HG03521 (cell line): Measurements from ENCODE around the gene ANXA4.
A peak's percentile ranks its signal among the peaks of the same experiment; 100 is the strongest.
"Not testable (repeated sequence)": the region's sequence is repeated elsewhere in the genome, so short reads cannot be mapped to it uniquely, and the experiment has no call there.

ENCODE experiments used
- ATAC-seq: cut with Tn5 transposase; IDR thresholded peaks from one replicate; pipeline ENCODE4 v1.9.1; 2021; ENCODE audit warnings: mild to moderate bottlenecking, moderate library complexity; ENCODE audit not compliant: unreplicated experiment

The ANXA4 gene

DNA sequence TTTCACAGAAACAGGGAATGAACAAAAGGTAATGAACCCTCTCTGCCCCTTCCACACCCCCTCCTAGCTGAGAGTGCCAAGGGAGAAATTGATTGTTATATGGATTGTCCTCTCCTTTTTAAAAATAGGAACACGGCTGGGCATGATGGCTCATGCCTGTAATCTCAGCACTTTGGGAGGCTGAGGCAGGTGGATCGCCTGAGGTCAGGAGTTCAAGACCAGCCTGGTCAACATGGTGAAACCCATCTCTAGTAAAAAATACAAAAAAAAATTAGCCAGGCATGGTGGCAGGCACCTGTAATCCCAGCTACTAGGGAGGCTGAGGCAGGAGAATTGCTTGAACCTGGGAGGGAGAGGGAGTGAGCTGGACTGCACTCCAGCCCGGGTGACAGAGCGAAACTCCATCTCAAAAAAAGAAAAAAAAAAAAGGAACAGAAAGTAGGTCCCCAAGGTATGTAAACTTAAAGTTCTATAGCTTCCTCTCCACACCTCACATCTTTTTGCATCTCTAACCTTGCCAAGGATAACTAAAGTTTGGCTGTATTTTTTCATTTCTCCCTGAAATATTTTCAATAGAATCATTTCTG, 60.9 kb downstream of the ANXA4 start:
- peak; percentile 46 for ATAC-seq

DNA sequence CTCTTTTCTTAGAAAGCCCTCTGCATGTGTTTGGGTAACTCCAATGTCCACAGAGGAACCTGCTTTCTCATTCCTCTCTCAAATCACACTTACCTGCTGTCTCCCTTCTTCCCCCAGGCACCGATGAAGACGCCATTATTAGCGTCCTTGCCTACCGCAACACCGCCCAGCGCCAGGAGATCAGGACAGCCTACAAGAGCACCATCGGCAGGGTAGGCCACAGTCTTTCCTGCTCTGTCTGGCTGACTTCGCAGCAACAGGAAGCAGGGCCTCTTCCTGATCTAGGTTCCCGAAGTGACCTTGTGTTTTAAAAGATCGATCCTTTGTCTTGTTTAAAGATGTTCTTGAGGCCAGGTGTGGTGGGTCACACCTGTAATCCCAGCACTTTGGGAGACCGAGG, 62.5 kb downstream of the ANXA4 start:
- no peak for ATAC-seq

DNA sequence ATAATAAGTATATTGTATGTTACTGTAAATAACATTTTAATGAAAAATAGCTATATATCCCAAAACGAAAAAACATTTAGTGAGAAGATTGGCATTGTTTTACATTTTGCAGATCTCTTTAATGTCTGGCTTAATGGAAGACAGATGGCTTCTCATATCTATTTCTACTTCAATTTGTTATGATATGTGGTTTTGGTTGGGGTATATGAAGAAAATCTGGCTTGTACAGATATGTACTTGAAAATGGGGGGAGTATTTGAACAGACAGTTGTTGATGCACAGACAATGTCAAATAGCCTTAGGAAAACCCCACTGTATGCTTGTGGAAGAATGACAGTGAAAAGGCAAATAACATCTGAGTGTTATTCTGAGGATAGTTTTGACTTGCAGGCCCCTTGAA, 64.0 kb downstream of the ANXA4 start:
- no peak for ATAC-seq

DNA sequence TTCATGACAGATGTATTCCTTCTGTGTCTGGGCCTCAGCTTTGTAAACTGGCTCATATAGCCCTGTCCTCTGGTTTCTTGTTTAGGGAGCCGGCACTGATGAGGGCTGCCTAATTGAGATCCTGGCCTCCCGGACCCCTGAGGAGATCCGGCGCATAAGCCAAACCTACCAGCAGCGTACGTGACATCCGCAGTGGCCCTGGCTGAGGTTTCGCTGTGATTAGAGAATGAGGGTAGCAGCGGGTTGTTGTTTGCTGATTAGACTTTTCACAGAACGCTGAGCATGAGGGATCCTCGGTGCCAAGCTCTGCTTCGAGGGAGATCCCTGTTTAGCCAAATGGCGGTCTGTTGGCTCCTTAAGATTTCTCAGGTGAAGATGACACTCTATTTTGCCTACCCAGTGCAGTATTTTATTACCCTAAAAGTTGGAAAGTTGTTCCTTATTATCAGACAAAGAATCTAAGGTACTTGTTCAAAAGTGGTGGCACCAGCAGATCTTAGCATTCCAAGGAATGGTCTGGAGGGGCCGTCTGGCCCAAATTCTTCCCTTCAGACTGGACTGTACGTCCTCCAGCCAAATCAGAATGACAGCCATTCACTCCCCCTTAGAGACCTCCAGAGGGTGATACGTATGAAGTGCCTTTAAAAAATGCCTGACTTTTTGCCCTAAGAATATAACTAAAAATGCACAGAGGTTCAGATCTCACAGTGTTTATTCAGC, 66.0 kb downstream of the ANXA4 start:
- ATAC-seq = no peak

DNA sequence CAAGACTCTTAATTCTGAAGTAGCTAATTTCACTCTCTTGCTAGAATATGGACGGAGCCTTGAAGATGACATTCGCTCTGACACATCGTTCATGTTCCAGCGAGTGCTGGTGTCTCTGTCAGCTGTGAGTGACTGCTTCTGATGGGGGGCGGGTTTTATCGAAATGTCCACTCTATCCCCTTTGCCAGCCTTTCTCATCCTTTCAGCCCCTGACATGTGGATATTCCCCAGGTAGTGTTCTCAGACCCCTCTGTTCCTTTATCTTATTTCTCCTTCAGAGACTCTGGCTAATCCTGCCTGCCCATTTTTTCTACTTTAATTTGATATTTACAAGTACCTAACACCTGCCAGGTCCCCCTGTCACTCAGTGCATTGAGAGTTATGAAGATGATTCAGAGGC, 68.6 kb downstream of the ANXA4 start:
- ATAC-seq = no peak

DNA sequence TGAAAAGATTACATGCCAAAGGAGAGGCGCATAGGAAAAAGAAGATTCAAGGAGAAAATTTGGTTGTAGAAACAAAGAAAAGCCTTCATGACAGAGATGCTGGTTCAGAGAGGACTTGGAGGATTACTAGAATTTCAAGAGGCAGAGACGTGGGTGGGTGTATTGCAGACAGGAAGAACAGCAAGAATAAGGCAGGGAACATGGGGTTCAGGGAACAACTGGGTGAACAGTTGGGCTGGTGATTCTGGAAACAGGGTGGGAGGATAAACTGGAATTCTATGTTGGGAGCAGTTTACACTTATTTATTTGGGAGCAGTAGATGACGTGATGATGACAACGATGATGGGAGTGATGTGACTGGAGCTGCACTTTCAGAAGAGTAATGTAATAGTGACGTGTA, 69.1 kb downstream of the ANXA4 start:
- ATAC-seq = no peak

DNA sequence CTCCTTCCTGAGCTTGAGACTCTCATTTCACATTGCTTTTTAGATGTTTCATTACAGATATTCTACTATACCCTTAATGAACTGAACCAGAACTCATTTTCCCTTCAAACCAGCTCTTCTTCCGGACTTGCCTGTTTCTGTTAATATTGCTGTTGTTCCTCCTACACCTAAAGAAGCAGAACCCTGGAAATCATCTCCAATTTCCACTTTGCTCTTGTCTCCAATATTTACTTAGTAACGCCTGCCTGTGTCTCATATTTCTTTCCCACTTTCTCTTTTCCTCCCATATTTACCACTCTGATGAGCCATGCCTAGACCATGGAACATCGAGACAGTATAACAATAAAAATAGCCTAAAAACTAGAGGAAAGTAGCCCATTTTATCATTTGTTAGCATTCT, 69.7 kb downstream of the ANXA4 start:
- no peak for ATAC-seq

DNA sequence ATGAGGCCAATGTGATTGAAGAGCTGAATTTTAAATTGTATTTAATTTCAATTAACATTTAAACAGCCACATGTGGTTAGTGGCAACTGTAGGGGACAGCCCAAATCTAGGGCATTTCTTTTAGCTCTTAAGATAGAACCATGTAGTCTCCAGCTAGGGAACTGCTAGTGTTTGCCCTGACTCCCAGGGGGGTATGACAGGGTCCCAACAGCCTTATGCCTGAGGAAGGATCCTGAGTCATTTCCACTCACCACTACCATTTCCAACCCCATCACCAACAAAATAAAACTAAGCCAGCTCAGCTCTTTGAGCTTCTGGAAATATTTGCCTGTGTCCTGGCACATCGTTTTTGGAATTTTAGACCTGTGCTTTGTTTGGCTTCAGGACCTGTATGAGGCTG, 73.8 kb downstream of the ANXA4 start:
- ATAC-seq = no peak

DNA sequence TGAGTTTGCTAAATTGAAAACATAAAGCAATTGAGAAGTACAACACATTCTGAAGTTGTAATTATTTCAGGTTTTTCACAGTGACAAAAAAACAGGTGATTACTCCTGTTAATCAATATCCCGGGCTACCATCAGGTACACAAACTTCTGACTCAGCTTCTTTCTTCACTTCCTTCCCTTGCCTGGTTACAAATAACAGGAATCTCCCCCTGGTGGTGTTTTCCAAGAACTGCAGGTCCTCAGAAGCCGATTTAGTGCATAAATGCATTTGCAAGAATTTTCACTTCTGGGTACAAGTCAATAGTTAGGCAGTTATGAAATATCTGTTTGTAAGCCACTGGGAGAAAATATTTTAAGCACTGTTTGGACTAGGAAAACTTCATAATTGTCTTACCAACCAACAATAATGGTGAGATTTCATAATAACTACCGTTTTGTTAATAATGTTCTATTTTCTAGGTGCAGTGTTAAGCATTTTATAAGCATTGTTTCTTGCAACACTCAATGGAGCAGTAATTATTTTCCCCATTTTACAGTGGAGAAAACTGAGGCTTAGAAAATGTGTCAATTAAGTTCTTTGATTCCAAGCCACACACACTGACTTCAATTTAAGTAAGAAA, 75.1 kb downstream of the ANXA4 start:
- ATAC-seq = no peak

DNA sequence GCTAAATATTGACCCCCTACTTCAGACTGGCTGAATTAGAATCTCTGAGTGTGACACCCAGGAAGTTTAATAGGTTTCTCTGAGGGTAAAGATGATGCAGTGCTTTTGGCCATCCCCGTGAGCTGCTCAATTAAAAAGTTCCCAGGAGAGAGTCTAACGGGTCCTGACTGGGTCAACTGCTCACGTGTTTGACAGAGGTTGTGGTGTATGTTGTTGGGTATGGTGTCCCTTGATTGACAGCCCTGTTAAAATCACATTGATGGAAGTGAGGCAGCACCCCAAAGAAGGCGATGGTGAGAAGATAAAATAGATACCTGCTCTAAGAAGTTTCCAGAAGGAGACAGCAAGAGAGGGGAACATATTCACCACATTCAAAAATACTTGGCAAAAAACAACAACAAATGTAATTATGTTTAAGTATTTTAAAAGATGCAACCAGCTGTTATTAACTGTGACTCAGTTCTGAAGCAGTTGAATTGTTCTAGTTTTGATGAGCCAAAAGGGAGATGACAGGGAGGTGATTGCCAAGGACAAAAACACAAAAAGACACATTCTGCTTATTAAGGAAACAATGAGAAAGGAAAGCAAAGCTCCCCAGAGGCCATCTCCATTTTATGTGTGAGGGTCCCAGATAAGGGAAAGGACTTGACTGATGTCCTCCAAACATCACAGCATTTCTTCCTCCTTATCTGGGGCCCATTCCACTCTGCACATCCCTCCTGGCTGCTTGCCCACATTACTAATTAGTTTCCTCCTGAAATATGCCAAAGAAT, 76.0 kb downstream of the ANXA4 start:
- ATAC-seq = no peak

DNA sequence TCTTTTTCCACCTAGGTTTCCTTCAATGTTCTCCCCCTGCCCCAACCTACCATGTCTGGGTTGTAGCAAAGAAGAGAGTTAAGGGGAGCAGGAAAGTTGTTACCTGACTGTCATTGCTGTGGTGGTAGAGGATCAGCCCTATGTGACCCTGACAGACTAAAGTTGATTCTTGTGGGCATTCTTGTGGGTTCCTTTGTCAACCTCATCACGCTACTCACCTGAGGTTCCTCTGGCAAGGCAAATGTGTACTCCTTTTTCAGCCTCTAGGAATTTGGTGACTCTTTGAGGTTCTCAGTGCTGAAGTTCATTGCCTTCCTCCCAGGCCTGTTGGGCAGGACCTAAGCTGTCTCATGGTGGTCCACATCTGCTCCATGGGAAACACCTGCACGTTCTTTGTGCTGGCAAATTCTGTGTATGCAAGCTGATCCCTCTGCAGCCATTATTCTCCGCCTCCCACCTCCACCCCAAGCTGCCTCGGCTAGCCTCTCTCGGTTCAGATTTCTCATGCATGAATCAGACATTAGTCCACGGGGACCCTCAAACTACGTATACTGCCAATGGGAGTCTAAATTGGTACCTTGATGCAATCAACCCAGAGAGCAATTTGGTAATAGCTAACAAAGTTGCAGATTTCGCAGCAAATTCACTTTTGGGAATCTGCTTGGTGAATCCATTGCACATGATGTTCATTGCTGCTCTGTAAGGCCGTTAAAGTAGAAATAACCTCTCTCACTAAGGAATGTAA, 86.0 kb downstream of the ANXA4 start:
- no peak for ATAC-seq

DNA sequence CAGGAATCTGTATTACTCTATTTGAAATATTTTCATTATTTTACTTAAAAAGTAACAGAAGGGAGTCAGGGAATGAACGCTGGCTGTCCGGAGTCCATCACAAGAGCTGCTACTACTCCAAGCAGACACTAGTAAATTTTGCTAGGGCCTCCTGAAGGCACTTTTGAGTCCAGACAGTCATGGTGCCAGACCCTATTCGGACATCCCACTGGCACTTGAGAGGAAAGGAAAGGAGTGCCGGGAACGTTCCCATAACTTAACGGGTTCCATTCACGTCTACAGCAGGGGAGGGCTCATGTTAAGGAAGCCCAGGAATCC, 87.0 kb downstream of the ANXA4 start:
- no peak for ATAC-seq

DNA sequence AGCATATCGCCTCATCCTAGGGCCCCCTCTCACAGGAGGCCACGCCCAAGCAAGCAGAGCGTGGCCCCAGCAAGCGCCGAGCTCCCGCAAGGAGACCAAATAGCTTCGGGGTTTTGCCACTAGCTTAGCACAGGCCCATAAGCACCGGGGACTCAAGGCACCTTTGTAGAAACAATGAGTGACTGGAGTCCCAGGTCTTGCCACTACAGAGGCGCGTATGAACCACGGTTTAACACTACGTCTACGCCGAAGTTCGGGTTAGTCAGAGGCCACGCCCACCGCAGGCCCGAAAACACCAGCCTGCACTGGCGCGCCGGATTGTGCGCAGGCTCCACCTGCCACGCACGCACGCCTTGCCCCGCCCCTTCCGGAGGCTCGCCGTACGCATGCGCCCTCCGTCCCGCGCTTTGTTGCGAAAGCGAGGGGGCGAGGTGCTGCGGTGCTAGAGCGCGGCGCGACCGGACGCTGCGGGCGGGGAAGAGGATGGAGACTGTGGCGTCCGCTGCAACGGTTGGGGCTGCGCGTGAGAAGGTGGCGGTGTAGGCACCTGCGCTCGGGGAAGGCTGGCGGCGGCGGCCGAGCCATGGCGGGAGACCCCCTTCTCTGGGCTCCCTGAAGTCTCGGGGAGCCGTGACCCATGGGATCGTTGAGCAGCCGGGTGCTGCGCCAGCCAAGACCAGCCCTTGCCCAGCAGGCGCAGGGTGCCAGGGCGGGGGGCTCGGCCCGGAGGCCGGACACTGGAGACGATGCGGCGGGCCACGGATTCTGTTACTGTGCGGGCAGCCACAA, 87.5 kb downstream of the ANXA4 start, which contains the start of gene GMCL1:
Gene GMCL1 (plus strand): TSS at position 405 of the 789 bp plus-strand sequence. CDS start 233 bp downstream, at position 638.
- ATAC-seq = peak; percentile 86

DNA sequence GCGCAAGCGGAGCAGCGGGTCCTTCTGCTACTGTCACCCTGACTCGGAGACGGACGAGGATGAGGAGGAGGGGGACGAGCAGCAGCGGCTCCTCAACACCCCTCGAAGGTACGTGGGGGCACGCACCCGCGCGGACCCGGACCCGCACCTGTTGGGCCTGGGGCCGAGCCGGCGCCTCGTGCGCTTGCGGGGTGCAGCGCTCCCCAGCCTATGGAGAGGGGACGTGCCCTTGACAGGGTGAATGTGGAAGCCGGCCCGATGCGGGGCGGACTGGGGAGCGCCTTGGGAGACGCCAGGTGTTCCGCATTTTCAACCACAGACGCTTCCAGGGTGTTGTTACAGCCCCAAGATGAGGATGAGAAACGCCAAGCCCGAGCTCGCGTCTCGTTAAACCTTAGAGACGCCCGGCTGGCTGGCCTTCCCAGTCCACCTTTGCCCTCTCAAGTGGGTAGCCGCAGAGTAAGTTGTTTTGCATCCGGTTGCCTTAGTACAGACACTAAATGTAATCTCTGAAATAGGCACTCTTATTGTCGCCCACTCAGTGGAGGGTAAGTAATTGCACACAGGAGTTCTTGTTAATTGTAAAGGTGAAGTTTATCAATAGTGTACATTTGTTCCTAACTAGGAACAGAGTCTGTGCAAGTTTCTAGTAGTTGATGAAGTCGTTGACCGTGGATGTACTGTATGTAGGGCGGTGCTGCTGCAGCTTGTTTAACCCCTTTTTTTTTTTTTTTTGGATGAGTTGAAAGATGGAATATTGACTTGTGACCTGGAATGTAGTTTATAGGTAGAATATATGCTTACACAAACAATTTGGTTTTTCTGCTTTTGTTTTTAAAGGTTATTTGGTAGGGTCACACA, 88.3 kb downstream of the ANXA4 start:
- ATAC-seq = peak; percentile 10

DNA sequence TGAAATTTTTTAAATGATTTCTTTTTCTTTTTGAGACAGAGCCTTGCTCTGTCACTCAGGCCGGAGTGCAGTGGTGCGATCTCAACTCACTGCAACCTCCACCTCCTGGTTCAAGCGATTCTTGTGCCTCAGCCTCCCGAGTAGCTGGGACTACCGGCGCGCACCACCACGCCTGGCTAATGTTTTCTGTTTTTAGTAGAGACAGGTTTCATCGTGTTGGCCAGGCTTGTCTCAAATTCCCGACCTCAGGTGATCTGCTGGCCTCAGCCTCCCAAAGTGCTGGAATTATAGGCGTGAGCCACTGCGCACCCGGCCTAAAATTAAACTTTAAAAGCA, 88.9 kb downstream of the ANXA4 start:
- not testable (repeated sequence) for ATAC-seq

DNA sequence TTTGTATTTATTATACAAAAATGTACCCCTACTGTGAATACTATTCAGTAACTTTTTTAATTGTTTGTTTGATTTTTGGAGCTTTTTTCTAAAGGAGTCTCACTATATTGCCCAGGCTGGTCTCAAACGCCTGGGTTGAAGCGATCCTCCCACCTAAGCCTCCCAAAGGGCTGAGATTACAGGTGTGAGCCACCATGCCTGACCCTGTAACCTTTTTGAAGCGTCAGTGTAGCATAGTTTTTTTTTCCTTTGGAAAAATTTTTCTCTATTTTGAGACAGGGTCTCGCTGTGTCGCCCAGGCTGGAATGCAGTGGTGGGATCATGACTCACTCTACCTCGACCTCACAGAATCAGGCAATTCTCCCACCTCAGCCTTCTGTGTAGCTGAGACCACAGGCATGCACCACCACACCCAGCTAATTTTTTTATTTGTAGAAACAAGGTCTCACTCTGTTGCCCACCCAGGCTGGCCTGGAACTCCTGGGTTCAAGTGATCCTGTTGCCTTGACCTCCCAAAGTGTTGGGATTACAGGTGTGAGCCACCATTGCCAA, 89.5 kb downstream of the ANXA4 start:
- ATAC-seq = no peak

DNA sequence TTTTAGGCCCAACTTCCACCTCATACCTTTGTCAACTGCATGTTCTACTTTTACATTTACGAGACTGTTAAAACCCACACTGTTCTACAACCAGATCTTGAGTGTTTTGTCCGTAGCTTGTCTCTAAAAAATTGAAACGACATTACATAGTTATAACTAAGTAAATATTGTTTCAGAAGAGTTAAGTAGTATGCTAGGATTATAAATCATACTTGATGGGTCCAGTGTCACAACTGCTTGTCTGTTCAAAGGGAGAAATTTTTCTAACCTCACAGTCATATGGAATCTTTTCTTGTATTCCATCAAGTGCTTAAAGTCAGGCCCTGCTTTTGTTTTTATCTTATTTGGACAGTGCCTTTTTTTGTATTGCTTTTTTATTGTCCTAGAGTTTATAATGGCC, 91.8 kb downstream of the ANXA4 start:
- ATAC-seq = no peak

DNA sequence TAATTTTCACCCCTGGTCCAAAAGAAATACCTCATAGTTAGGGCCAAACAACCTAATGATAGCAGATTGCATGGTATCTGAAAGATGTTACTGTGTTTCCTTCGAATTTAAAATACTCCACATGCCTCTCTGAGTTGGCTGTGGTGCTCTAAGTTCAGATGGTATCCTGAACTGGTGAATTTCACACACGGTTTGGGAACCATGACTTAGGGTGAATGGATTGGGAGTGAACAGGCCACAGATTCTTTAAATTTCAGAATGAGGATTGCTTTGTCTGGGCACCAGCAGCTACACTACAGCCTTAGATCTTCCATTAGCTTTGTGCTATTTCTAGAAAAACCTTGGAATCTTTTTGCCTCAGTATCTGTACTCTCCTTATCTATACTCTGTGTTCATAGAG, 93.7 kb downstream of the ANXA4 start:
- ATAC-seq = no peak

DNA sequence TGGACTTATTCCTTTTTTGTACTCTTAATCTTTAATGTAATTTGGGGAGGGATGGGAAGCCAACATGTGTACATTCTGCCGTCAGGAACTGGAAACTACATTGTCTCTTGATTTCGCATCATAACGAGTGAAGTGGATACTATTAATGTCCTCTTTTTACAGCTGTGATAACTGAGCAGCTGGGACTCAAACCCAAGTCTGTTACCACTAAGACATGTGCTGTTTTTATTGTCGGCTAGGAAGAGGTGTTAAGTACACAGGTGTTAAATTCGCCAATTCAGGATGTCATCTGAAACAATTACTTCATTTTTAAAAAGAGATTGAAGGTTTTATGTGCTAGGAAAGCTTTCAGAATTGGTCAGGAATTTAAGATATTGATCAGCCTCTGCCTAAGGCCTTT, 94.4 kb downstream of the ANXA4 start:
- ATAC-seq = no peak
